ENCODE data around the gene ANKRD22.

Gene ANKRD22

DNA sequence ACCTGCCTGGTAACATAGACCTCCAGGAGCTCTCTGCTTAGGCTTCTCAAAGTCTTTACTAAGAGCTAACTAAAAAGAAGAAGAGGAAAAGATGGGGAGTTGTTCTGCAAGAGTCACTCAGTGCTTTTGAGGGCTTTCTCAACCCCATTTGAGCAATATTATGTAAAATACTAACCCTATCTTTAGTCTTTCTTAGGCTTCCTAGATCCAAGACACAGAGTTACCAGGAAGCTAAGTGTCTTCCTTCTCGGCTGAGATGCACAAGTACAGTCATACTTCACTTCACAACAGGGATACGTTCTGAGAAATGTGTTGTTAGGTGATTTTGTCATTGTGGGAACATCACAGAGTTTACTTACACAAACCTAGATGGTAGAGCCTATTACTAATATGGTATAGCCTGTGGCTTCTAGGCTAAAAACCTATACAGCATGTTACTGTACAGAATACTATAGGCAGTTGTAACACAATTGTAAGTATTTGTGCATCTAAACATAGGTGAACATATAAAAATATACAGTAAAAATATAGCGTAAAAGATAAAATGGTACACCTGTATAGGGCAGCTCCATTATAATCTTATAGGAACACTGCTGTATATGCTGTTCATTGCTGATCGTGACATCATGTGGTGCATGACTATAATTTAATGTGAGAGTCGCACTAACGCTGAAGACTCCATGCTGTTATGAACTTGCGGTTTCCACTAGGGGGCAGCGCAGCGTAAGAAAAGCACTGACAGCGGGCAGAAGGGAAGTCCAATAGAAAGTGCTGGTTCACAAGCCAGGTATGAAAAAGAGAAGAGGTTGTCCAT, 16.3 kb downstream of the ANKRD22 start:
- peak in 13 of 14 donors; percentile 3 to 75 (median 49) for DNase-seq

GRCh38 chr10:88833723-88834122, 17.9 kb downstream of the ANKRD22 start:
- no peak for DNase-seq

DNA sequence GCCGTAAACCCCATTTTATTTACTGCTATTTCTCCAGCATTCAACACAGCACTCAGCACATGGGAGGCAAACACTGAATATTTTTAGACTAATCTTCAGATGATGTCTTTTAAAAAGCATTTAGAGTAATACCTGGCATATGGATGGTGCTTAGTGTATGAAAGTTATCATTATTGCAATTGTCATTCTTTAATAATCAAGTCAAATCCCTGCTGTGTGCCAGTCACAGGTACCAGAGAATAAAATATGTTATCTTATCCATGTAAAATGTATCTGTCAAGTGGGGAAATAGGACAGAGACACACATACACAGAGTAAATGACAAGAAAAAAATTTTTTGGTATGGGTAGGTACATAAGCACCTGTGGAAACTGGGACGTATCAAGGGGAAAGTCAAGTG, 18.5 kb downstream of the ANKRD22 start:
- no peak for DNase-seq

DNA sequence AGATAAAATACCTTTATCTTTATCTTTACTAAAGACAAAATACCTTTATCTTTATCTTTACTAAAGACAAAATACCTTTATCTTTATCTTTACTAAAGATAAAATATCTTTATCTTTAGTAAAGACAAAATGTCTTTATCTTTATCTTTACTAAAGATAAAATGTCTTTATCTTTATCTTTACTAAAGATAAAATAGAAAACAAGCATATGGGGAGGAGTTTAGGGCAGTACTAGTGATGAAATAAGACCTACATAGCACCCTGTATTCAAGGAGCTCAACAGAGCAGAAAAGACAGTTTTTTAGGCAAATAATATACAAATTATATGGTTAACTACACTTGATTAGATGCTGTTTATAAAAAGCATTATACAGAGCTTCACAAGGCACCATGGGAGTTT, 19.3 kb downstream of the ANKRD22 start:
- no peak for DNase-seq

DNA sequence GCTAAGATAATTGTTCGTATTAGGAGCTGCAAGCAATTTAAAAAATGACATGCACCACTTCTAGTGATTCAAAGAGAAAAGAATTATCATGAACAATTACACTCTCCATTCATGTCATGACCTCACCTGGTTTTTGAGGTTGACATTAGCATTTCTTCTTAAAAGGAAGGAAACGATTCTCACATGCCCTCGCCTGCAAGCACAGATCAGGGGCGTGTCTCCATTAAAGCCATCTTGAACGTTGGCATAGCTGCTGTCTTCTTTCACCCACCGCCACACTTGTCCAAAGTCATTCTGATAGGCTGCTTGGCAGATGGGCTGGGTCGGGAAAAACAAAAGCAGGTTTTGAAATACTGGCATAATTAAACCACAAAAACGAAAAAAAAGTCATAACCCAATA, 19.9 kb downstream of the ANKRD22 start:
- no peak for DNase-seq

DNA sequence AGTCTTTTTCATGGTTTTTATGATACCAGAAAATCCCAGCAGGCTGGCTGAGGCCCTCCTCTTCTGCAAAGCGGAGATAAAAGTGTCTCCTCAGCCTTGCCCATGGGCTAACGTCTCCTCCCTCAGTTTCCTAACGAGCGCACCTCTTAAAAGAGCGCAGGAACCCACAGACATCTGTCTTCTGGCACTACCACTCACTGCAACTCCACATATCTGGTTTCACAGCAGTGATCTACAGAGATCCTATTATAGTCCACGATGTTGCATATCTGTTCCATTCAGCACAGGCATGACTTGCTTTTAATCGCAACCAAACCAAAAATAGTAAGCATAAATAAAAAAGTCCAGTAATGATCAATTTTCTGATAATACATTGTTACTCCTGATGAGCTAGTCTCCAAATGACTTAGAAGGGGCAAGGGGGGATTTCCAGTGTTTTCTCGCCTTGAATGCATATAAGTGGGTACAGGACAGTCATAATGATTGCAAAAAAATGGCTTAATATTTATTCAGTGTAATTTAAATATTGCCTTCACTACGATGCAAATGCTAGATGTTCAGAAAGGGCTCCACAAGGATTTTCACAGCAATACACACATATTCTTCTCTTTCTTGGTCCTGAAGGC, 20.9 kb downstream of the ANKRD22 start:
- DNase-seq: no peak

GRCh38 chr10:88828310-88828709, 23.3 kb downstream of the ANKRD22 start:
- DNase-seq: no peak

DNA sequence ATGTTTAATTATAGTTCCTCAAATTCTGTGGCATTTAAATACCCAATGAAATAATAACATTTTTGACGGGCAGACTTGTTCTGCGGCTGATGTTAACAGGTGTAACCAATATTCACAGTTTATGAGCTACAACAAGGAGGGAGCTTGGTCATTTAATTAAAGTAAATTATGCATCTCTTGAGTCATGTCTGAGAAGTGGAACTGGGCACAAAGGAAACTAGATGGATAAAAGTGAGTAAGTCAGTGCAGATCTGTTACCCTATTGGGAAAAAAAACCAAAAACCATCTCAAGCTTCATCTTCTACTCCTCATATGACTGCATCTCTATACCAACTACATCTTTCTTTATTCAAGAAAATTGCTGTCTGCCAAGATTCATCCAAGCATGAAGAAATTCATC, 24.0 kb downstream of the ANKRD22 start:
- DNase-seq: no peak

- no peak for DNase-seq
Measured at GRCh38 chr10:88826388-88826787, 25.3 kb downstream of the ANKRD22 start.

DNA sequence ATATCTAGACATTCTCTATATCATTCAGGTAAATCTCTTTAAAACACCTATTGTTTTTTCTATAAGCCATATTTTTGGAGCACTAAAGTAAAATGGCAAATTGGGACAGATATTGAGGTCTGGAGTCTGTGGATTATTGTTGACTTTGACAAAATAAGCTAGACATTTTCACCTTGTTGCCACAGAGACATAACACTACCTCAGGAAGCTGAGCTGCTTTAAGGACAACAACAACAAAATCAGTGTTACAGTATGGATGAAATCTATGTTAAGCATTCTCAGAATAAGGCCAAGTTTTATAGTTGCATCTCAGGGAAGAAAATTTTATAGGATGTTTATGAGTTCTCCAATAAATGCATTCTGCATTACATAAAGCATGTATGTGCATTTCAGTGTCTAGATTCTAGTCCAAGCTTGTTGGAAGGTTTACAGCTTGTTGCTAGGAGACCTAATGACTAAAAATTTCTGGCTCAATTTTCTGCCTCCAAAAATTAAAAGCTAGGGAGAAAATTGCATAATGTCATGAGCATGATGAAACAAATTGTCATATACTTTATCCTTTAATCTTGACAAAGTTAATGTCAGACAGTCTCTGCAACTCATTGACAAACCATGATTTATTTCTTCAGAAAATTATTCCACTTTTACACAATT, 30.8 kb downstream of the ANKRD22 start:
- DNase-seq: peak in 1 of 14 donors; percentile 5

DNA sequence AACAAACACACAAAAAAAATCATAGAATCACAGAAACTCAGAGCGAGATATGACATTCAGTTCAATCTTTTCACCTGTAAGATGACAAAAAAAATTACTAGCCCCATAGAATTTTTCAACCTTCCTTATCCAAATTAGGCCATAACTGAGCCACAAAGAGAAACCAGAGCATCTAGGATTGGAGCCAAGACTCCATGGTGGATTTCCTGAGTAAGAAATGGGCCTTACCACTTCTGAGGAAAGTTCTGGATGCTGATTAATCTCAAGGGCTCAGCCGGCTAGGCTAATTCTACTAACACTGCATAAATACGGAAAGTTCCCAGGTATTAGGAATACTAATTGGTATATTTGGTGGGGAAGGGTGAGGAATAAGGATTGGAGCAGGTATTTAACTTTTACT, 32.4 kb downstream of the ANKRD22 start:
- DNase-seq: no peak

GRCh38 chr10:88813200-88813599, 38.4 kb downstream of the ANKRD22 start:
- DNase-seq: no peak

DNA sequence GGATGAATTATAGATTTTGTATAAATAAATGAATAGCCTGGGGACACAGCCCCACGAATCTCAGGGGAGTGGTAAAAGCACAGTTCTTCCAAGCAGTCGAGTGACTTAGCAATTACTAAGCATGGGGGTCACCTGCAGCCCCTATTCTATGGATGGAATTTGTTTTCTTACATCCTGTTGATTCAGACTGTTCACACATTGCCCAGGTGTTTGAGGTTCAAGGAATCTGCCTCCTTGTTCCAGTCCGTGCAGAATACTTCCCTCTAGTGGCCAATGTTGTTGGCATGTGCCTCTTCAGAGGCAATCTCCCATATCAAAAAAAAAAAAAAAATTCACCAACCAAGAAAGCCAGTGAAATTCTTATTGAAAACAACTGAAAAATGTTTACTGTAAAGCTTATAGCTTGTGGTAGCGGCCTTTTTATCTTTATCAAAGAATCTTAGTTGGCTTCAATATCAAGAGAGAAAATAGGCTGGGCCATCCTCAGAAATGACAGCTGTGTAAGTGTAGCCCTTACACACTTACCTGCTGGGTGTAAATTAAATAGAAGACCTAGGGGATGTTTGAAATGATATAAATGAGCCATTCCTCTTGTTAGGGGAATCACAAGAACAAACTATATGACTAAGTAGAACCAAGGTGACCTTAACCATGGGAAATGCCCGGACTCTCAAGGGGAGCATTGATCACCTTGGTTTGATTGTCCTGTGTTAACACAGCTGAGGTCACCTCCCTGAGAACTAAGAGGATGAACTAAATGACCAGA, 41.3 kb downstream of the ANKRD22 start:
- peak in 1 of 14 donors; percentile 23 for DNase-seq

GRCh38 chr10:88809621-88810020, 42.0 kb downstream of the ANKRD22 start:
- no peak for DNase-seq

DNA sequence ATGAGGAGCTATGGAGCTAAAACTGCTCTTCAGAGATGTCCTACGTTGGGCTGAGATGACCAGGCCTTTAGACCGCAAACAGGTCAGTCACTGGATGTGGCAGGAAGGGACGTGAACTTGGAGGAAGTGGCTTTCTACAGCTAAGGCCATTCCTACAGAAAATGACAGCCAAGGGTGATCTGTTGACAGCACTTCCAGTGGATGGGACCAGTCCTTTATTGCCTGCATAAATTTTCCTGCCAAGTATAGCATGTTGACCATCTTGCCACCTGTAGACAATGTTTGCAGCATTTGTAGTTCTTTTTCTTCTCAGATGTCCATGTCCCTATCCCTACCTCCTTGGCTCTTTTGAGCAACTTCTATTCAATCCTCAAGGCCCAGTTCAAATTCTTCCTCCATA, 45.7 kb downstream of the ANKRD22 start:
- no peak for DNase-seq

DNA sequence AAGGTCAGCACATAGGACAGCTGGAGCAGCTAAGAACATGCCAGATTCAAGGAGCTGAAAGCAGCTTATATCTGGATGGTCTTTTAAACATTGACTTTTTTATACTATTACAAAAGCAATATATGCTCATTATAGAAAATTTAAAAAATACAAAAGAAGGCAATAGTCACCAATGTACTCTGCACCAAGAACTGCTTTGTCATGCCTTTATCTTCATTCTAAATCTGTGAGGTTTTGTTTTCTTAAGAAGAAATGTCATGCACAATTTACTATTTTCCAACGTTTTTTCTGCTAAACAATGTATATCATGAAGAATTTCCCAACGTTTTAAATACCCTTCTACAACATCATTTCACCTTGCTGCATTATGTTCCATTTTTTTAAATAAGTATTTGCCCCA, 46.3 kb downstream of the ANKRD22 start:
- no peak for DNase-seq

DNA sequence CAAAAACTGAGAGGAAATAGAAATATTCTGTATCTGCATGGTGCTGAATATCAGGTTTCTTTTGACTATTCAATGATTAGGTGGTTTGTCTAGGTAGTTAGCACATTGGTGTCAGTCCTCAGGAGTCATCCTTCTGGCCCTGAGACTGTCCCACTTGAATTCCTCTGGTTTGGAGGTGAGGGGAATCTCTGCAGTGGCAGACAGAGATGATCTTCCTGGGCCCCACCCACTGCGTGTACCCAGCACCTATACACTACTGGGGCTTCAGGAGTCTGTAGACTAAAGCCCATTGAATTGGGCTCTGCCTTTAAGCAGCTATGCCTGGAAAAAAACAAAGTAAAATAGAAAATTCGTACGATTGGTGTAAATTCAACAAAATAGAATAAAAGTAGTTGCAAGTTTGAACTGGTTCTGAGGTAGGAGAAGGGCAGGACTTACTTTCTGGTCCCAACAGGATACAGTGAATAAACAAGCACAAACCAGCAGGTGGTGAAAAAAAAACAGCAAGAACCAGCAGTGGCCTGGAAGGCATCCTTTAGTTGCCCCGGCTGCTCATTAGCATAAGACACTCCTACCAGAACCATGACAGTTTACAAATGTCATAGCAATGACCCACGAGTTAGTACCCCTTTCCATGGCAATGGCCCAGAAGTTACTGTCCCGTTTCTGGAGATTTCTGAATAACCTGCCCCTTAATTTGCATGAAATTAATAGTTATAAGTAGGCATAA, 47.4 kb downstream of the ANKRD22 start:
- no peak for DNase-seq

GRCh38 chr10:88803641-88804040, 48.0 kb downstream of the ANKRD22 start:
- no peak for DNase-seq

GRCh38 chr10:88802523-88803285, 48.9 kb downstream of the ANKRD22 start, which contains the start of gene LIPM:
Gene LIPM, plus strand, starts transcription at chr10:88802730. Its CDS starts 167 bp downstream, at chr10:88802897.
- DNase-seq: no peak

GRCh38 chr10:88800152-88801125, 51.2 kb downstream of the ANKRD22 start:
- peak in 1 of 14 donors; percentile 72 for DNase-seq
